Measurements from ENCODE around the gene RASGRP3. TPM values are rescaled to one million over a fixed set of nuclear protein-coding genes. Genes with fewer than 3 reads are reported as not detected.

The RASGRP3 gene
- polyA plus RNA-seq, 1 of the 3 experiments (the other 2 are of a cell fraction), result 72.5 TPM

DNA sequence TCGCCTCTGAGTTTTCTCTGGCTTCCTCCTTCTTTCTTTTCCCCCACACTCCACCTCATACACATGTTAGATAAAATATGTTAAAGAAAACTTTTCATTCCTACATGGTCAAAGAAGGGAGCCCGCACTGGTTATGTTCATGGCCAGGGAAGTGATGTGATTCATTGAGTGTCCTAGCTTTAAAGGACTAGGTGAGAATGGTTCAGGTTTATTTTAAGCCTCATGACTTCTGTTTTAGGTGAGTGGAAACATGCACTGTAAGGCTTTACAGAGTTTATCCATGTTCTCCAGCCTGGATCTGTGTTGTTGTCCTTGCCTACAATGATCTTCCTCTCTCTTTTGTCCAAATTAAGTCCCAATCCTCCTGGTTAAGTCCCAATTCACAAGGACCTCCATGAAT is 56.5 kb downstream of the RASGRP3 start:
- Histone ChIP-seq H3K4me2 (no peak overlapping the region), H2AFZ (ENCODE audit: low read depth) (no peak overlapping the region), H4K20me1 (ENCODE audit: insufficient read depth) (no peaks in the 10 kb centered on the region), H3K36me3 (replicated peaks in 1 of 2; ENCODE audit: control insufficient read depth in 1 of 2, insufficient read depth in 2 of 2, low read length in 1 of 2) (peaks cover 4 to 9% of the 10 kb centered on the region in 2 experiments), H3K79me2 (ENCODE audit: insufficient read depth) (no peaks in the 10 kb centered on the region), H3F3A (replicated peaks; ENCODE audit: insufficient read depth) (peaks cover 36% of the 10 kb centered on the region), H3K27ac (ENCODE audit: low read depth in 2 of 2, low read length in 1 of 2) (no peak overlapping the region), H3K9me3 (no peaks in the 10 kb centered on the region), H3K27me3 (ENCODE audit: insufficient read depth) (no peaks in the 10 kb centered on the region), H3K9me2 (no peaks in the 10 kb centered on the region), H3K4me1 (ENCODE audit: control insufficient read depth in 1 of 2, insufficient read depth in 2 of 2, low read depth in 1 of 2, low read length in 1 of 2) (peaks cover 2 to 17% of the 10 kb centered on the region in 2 experiments; a peak in 3 of 4 replicates), H3K4me3 (ENCODE audit: low read depth in 2 of 2, low read length in 1 of 2) (no peak overlapping the region), H3K9ac (no peak overlapping the region)
- no peak for DNase-seq
- CTCF ChIA-PET, result no interaction called here
- POLR2A ChIA-PET, result no interaction called here
- WGBS (ENCODE audit: low lambda C conversion rate), result 53% methylated on average over 2 of the region's 2 CpGs
- TF ChIP-seq GABPA (IDR thresholded peaks at IDR 0.05; ENCODE audit: low read depth), result no peak
- TF ChIP-seq EP300 (IDR thresholded peaks at IDR 0.05; ENCODE audit: borderline replicate concordance in 1 of 2, low read depth in 1 of 2, low read length in 1 of 2), result no peak
- no peak for TF ChIP-seq MXI1 (IDR thresholded peaks at IDR 0.05; ENCODE audit: low read depth, low read length)
- TF ChIP-seq NRF1 (IDR thresholded peaks at IDR 0.05; ENCODE audit: low read depth, low read length), result no peak
- TF ChIP-seq ELF1 (IDR thresholded peaks at IDR 0.05), result no peak
- TF ChIP-seq, protein P1, sequence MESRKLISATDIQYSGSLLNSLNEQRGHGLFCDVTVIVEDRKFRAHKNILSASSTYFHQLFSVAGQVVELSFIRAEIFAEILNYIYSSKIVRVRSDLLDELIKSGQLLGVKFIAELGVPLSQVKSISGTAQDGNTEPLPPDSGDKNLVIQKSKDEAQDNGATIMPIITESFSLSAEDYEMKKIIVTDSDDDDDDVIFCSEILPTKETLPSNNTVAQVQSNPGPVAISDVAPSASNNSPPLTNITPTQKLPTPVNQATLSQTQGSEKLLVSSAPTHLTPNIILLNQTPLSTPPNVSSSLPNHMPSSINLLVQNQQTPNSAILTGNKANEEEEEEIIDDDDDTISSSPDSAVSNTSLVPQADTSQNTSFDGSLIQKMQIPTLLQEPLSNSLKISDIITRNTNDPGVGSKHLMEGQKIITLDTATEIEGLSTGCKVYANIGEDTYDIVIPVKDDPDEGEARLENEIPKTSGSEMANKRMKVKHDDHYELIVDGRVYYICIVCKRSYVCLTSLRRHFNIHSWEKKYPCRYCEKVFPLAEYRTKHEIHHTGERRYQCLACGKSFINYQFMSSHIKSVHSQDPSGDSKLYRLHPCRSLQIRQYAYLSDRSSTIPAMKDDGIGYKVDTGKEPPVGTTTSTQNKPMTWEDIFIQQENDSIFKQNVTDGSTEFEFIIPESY (IDR thresholded peaks at IDR 0.05; ENCODE audit: borderline replicate concordance, low read depth), result no peak
- no peak for TF ChIP-seq FOXJ3 (CRISPR knock-in tag; IDR thresholded peaks at IDR 0.05)
- no peak for TF ChIP-seq EZH2phosphoT487 (IDR thresholded peaks at IDR 0.05; ENCODE audit: borderline replicate concordance, low read depth)
- no peak for TF ChIP-seq SMC3 (IDR thresholded peaks at IDR 0.05; ENCODE audit: low read depth, low read length)
- no peak for TF ChIP-seq IRF3 (IDR thresholded peaks at IDR 0.05; ENCODE audit: low read depth, low read length)
- no peak for TF ChIP-seq MEF2A (IDR thresholded peaks at IDR 0.05; ENCODE audit: borderline replicate concordance, low read depth)
- no peak for TF ChIP-seq TAF1 (IDR thresholded peaks at IDR 0.05; ENCODE audit: borderline replicate concordance, low read depth, low read length)
- TF ChIP-seq TEAD4 (IDR thresholded peaks at IDR 0.05; ENCODE audit: borderline replicate concordance, insufficient read depth), result no peak
- no peak for TF ChIP-seq TCF12 (IDR thresholded peaks at IDR 0.05)

GRCh38 chr2:33535421-33535820 is 59.0 kb downstream of the RASGRP3 start:
- Histone ChIP-seq H3F3A (replicated peaks; ENCODE audit: insufficient read depth) (peaks cover 21% of the 10 kb centered on the region), H3K4me2 (peak overlapping the region; percentile 20; the same call in 1 of the 2 replicates), H2AFZ (ENCODE audit: low read depth) (peak overlapping the region; percentile 26; the same call in 1 of the 2 replicates), H3K9ac (no peak overlapping the region), H3K36me3 (replicated peaks in 1 of 2; ENCODE audit: control insufficient read depth in 1 of 2, insufficient read depth in 2 of 2, low read length in 1 of 2) (peaks cover 4 to 9% of the 10 kb centered on the region in 2 experiments), H3K9me2 (no peaks in the 10 kb centered on the region), H3K9me3 (no peaks in the 10 kb centered on the region), H3K27ac (ENCODE audit: low read depth in 2 of 2, low read length in 1 of 2) (no peak overlapping the region), H4K20me1 (ENCODE audit: insufficient read depth) (no peaks in the 10 kb centered on the region), H3K4me3 (ENCODE audit: low read depth in 2 of 2, low read length in 1 of 2) (no peak overlapping the region), H3K4me1 (ENCODE audit: control insufficient read depth in 1 of 2, insufficient read depth in 2 of 2, low read depth in 1 of 2, low read length in 1 of 2) (peaks cover 2 to 17% of the 10 kb centered on the region in 2 experiments; a peak in 3 of 4 replicates), H3K27me3 (ENCODE audit: insufficient read depth) (no peaks in the 10 kb centered on the region), H3K79me2 (ENCODE audit: insufficient read depth) (no peaks in the 10 kb centered on the region)
- WGBS (ENCODE audit: low lambda C conversion rate), result 54% methylated on average over 3 of the region's 3 CpGs
- POLR2A ChIA-PET, result no interaction called here
- CTCF ChIA-PET, result interaction anchor here (1.2 kb wide), 1 partner anchor 60 kb away, joined by 3 read pairs; the partner anchor contains the start of gene RASGRP3
- no peak for DNase-seq
- TF ChIP-seq, protein P2, sequence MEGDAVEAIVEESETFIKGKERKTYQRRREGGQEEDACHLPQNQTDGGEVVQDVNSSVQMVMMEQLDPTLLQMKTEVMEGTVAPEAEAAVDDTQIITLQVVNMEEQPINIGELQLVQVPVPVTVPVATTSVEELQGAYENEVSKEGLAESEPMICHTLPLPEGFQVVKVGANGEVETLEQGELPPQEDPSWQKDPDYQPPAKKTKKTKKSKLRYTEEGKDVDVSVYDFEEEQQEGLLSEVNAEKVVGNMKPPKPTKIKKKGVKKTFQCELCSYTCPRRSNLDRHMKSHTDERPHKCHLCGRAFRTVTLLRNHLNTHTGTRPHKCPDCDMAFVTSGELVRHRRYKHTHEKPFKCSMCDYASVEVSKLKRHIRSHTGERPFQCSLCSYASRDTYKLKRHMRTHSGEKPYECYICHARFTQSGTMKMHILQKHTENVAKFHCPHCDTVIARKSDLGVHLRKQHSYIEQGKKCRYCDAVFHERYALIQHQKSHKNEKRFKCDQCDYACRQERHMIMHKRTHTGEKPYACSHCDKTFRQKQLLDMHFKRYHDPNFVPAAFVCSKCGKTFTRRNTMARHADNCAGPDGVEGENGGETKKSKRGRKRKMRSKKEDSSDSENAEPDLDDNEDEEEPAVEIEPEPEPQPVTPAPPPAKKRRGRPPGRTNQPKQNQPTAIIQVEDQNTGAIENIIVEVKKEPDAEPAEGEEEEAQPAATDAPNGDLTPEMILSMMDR (IDR thresholded peaks at IDR 0.05), result no peak
- TF ChIP-seq MXI1 (IDR thresholded peaks at IDR 0.05; ENCODE audit: low read depth, low read length) (no peak), CHD2 (IDR thresholded peaks at IDR 0.05; ENCODE audit: low read length, partially characterized antibody) (no peak), MEF2A (IDR thresholded peaks at IDR 0.05; ENCODE audit: borderline replicate concordance, low read depth) (no peak), TEAD4 (IDR thresholded peaks at IDR 0.05; ENCODE audit: borderline replicate concordance, insufficient read depth) (no peak), MAX (IDR thresholded peaks at IDR 0.05; ENCODE audit: low read depth) (0 out of 2 replicates have a peak, but pooled peaks have one; percentile 36), FOSL2 (IDR thresholded peaks at IDR 0.05; ENCODE audit: borderline replicate concordance, low read depth) (no peak), RCOR1 (IDR thresholded peaks at IDR 0.05; ENCODE audit: low read length) (no peak), RXRA (IDR thresholded peaks at IDR 0.05; ENCODE audit: borderline replicate concordance, low read depth) (no peak), PBX3 (IDR thresholded peaks at IDR 0.05) (no peak), TAF1 (IDR thresholded peaks at IDR 0.05; ENCODE audit: borderline replicate concordance, low read depth, low read length) (no peak), FOXJ3 (CRISPR knock-in tag; IDR thresholded peaks at IDR 0.05) (no peak), RFX5 (IDR thresholded peaks at IDR 0.05; ENCODE audit: low read length) (no peak)

Data from SK-N-SH (cell line).